HEK293 (cell line): Measurements from ENCODE around the gene PCBD2.
A peak's percentile ranks its signal among the peaks of the same experiment; 100 is the strongest.

ENCODE experiments used
- CTCF ChIA-PET: fragments of 350-600 bp; formaldehyde crosslinking; extraction: SDS; loops from one replicate; lab custom pipeline; 2021; ENCODE audit warnings: antibody characterized with exemption; lab: Yijun Ruan, JAX
- POLR2A ChIA-PET: fragments of 300-600 bp; formaldehyde crosslinking; extraction: SDS; loops from one replicate; lab custom pipeline; 2020; ENCODE audit warnings: antibody characterized with exemption, inconsistent platforms; lab: Yijun Ruan, JAX
- H3K27ac ChIP-seq: fragments of 200-500 bp; sonication (Bioruptor generic); 2 replicates; pipeline ENCODE4 v1.5.1; 2014; ENCODE audit warnings: low read depth, low read length, control low read depth, inconsistent platforms; ENCODE audit errors: extremely low read depth
- H3K36me3 ChIP-seq, 2 experiments: fragments of 200-500 bp in 1 of 2; sonication (Bioruptor generic) in 1 of 2; 1 replicate in 1 of 2; 2 replicates in 1 of 2; pipeline ENCODE4 v1.5.1; 2014 to 2017; ENCODE audit warnings: inconsistent platforms in 2 of 2, low read length in 2 of 2; ENCODE audit not compliant: control insufficient read depth in 2 of 2, insufficient read depth in 1 of 2
- H3K4me1 ChIP-seq: fragments of 200-500 bp; sonication (Bioruptor generic); 2 replicates; pipeline ENCODE4 v1.5.1; 2014; ENCODE audit warnings: mild to moderate bottlenecking, low read length, inconsistent platforms; ENCODE audit not compliant: control insufficient read depth, insufficient read depth
- H3K4me3 ChIP-seq: 2 replicates; pipeline ENCODE4 v1.5.1; 2011; ENCODE audit warnings: low read depth, mild to moderate bottlenecking, control low read depth, low read length, moderate library complexity
- H3K9me3 ChIP-seq: fragments of 200-500 bp; sonication (Bioruptor generic); 2 replicates; pipeline ENCODE4 v1.5.1; 2014; ENCODE audit warnings: low read depth, low read length, inconsistent platforms; ENCODE audit not compliant: control insufficient read depth, insufficient read depth
- IKZF3 ChIP-seq: fragments of 450-650 bp; IDR thresholded peaks from 2 replicates; pipeline ENCODE4 v1.5.0; 2018; ENCODE audit warnings: missing biosample characterization, mild to moderate bottlenecking, missing genetic modification characterization, moderate library complexity
- KLF17 ChIP-seq: fragments of 450-650 bp; formaldehyde crosslinking; IDR thresholded peaks from 2 replicates; pipeline ENCODE4 v1.5.1; 2016; ENCODE audit warnings: missing biosample characterization, missing genetic modification characterization
- KLF8 ChIP-seq: fragments of 450-650 bp; formaldehyde crosslinking; IDR thresholded peaks from 2 replicates; pipeline ENCODE4 v1.5.1; 2016; ENCODE audit warnings: missing biosample characterization, missing genetic modification characterization
- PATZ1 ChIP-seq: fragments of 450-650 bp; formaldehyde crosslinking; IDR thresholded peaks from 2 replicates; pipeline ENCODE4 v1.5.1; 2016; ENCODE audit warnings: missing biosample characterization, missing genetic modification characterization
- REST ChIP-seq: fragments of 450-650 bp; formaldehyde crosslinking; IDR thresholded peaks from 2 replicates; pipeline ENCODE4 v1.5.1; 2016; ENCODE audit warnings: missing biosample characterization, missing genetic modification characterization
- SP2 ChIP-seq: fragments of 450-650 bp; formaldehyde crosslinking; IDR thresholded peaks from 2 replicates; pipeline ENCODE4 v1.5.1; 2016; ENCODE audit warnings: missing biosample characterization, missing genetic modification characterization
- TSHZ1 ChIP-seq: fragments of 450-650 bp; formaldehyde crosslinking; IDR thresholded peaks from 2 replicates; pipeline ENCODE4 v1.5.1; 2016; ENCODE audit warnings: missing biosample characterization, missing genetic modification characterization, borderline replicate concordance
- ZBTB6 ChIP-seq: fragments of 450-650 bp; formaldehyde crosslinking; IDR thresholded peaks from 2 replicates; pipeline ENCODE4 v1.5.1; 2017; ENCODE audit warnings: missing biosample characterization, missing genetic modification characterization
- ZFP37 ChIP-seq: fragments of 450-650 bp; formaldehyde crosslinking; IDR thresholded peaks from 2 replicates; pipeline ENCODE4 v1.5.1; 2016; ENCODE audit warnings: missing biosample characterization, missing genetic modification characterization
- ZFP41 ChIP-seq: fragments of 450-650 bp; formaldehyde crosslinking; IDR thresholded peaks from 2 replicates; pipeline ENCODE4 v1.5.1; 2016; ENCODE audit warnings: missing biosample characterization, missing genetic modification characterization, borderline replicate concordance
- ZIC2 ChIP-seq: fragments of 450-650 bp; formaldehyde crosslinking; IDR thresholded peaks from 2 replicates; pipeline ENCODE4 v1.5.1; 2016; ENCODE audit warnings: missing biosample characterization, missing genetic modification characterization
- ZNF10 ChIP-seq: fragments of 450-650 bp; formaldehyde crosslinking; IDR thresholded peaks from 2 replicates; pipeline ENCODE4 v1.5.1; 2017; ENCODE audit warnings: missing biosample characterization, missing genetic modification characterization
- ZNF19 ChIP-seq: fragments of 450-650 bp; formaldehyde crosslinking; IDR thresholded peaks from 2 replicates; pipeline ENCODE4; 2016; ENCODE audit warnings: missing biosample characterization, missing genetic modification characterization, low read depth
- ZNF2 ChIP-seq: fragments of 450-650 bp; formaldehyde crosslinking; IDR thresholded peaks from 2 replicates; pipeline ENCODE4 v1.5.1; 2016; ENCODE audit warnings: missing biosample characterization, missing genetic modification characterization
- ZNF202 ChIP-seq: fragments of 450-650 bp; formaldehyde crosslinking; IDR thresholded peaks from 2 replicates; pipeline ENCODE4 v1.5.1; 2016; ENCODE audit warnings: missing biosample characterization, missing genetic modification characterization, borderline replicate concordance
- ZNF324 ChIP-seq: fragments of 450-650 bp; formaldehyde crosslinking; IDR thresholded peaks from 2 replicates; pipeline ENCODE4 v1.5.1; 2016; ENCODE audit warnings: missing biosample characterization, missing genetic modification characterization
- ZNF391 ChIP-seq: fragments of 450-650 bp; formaldehyde crosslinking; IDR thresholded peaks from 2 replicates; pipeline ENCODE4 v1.5.1; 2016; ENCODE audit warnings: low read depth, missing biosample characterization, missing genetic modification characterization, borderline replicate concordance
- ZNF513 ChIP-seq: fragments of 450-650 bp; IDR thresholded peaks from 2 replicates; pipeline ENCODE4 v1.5.1; 2018; ENCODE audit warnings: missing biosample characterization, missing genetic modification characterization
- ZNF561 ChIP-seq: fragments of 450-650 bp; IDR thresholded peaks from 2 replicates; pipeline ENCODE4 v1.5.1; 2018; ENCODE audit warnings: missing biosample characterization, missing genetic modification characterization, borderline replicate concordance
- ZNF629 ChIP-seq: fragments of 450-650 bp; formaldehyde crosslinking; IDR thresholded peaks from 2 replicates; pipeline ENCODE4 v1.5.1; 2017; ENCODE audit warnings: missing biosample characterization, missing genetic modification characterization
- ZSCAN16 ChIP-seq: fragments of 450-650 bp; formaldehyde crosslinking; IDR thresholded peaks from 2 replicates; pipeline ENCODE4 v1.5.1; 2016; ENCODE audit warnings: missing biosample characterization, missing genetic modification characterization

Gene PCBD2

GRCh38 chr5:134904610-134905245 is at the start of gene PCBD2:
TSS of gene PCBD2 (plus strand) at chr5:134905131. CDS start at chr5:134905140, 9 bp downstream.
- peak within 1 kb of the TSS; percentile 83 for H3K4me3 ChIP-seq
- ChIA-PET POLR2A (interaction anchor here (0.6 to 2.3 kb wide), 15 partner anchors 30 to 768 kb away, joined by 3 to 17 read pairs (median 3); partner anchors contain the start of genes C5orf24, CAMLG and TXNDC15), CTCF (interaction anchor here (0.5 to 1.8 kb wide), 24 partner anchors 9 to 1335 kb away, joined by 3 to 10 read pairs (median 4); partner anchors contain the start of genes C5orf24 and DDX46)
- H3K4me1 ChIP-seq = no peaks in the 10 kb centered on the region
- H3K36me3 ChIP-seq = peaks cover 0 to 17% of the 10 kb centered on the region in 2 experiments; a peak in 2 of 3 replicates
- peak within 1 kb of the TSS; percentile 96 for H3K27ac ChIP-seq
- H3K9me3 ChIP-seq = no peaks in the 10 kb centered on the region
- TF ChIP-seq IKZF3 (tag by site-specific recombination) (peak; percentile 54), ZNF391 (tag by site-specific recombination) (0 out of 2 replicates have a peak, but pooled peaks have one; percentile 54), ZNF19 (no peak), ZSCAN16 (peak; percentile 56; the same call in 1 of the 2 replicates), ZNF202 (tag by site-specific recombination) (no peak), REST (tag by site-specific recombination) (0 out of 2 replicates have a peak, but pooled peaks have one; percentile 20), ZNF513 (tag by site-specific recombination) (peak; percentile 46; the same call in 1 of the 2 replicates), ZNF629 (tag by site-specific recombination) (peak; percentile 59), ZIC2 (tag by site-specific recombination) (peak; percentile 42), KLF8 (tag by site-specific recombination) (peak; percentile 73; the same call in 1 of the 2 replicates), ZBTB6 (tag by site-specific recombination) (0 out of 2 replicates have a peak, but pooled peaks have one; percentile 41), SP2 (tag by site-specific recombination) (0 out of 2 replicates have a peak, but pooled peaks have one; percentile 28), ZNF324 (tag by site-specific recombination) (0 out of 2 replicates have a peak, but pooled peaks have one; percentile 59), ZNF2 (tag by site-specific recombination) (peak; percentile 88; the same call in 1 of the 2 replicates), ZFP37 (tag by site-specific recombination) (no peak; the same call in 1 of the 2 replicates), TSHZ1 (tag by site-specific recombination) (peak; percentile 24; the same call in 1 of the 2 replicates), ZNF10 (tag by site-specific recombination) (peak; percentile 40; the same call in 1 of the 2 replicates), KLF17 (tag by site-specific recombination) (peak; percentile 74; the same call in 1 of the 2 replicates), PATZ1 (tag by site-specific recombination) (peak; percentile 95), ZFP41 (no peak), ZNF561 (peak; percentile 94)
